ENCODE results near the gene KRT7. TPM values are rescaled to one million over a fixed set of nuclear protein-coding genes. Genes with fewer than 3 reads are reported as not detected.

The KRT7 gene
- total and polyA plus RNA-seq, 2 donors (not counting 3 experiments of a cell fraction or from before 2014, with no cell fraction given) = 120 to 293 TPM

- Histone ChIP-seq H3K4me3 (replicated peaks in 1 of 3; ENCODE audit: insufficient read depth in 1 of 3, low read depth in 1 of 3, low read length in 3 of 3) (no peak overlapping the region), H3K9me1 (replicated peaks; ENCODE audit: control insufficient read depth, extremely low read depth, insufficient read depth, low read length) (no peaks in the 10 kb centered on the region), H3K27ac (ENCODE audit: insufficient read depth, low read depth, low read length) (no peak overlapping the region), H3K4me1 (ENCODE audit: control insufficient read depth, extremely low read depth, insufficient read depth, low read length) (no peaks in the 10 kb centered on the region), H2AFZ (ENCODE audit: low read depth, low read length) (no peak overlapping the region), H3K4me2 (ENCODE audit: insufficient read depth, low read length) (no peak overlapping the region), H3K36me3 (ENCODE audit: control insufficient read depth in 2 of 2, extremely low read depth in 1 of 2, insufficient read depth in 2 of 2, low read length in 2 of 2) (no peaks in the 10 kb centered on the region), H3K27me3 (ENCODE audit: control insufficient read depth in 2 of 2, insufficient read depth in 2 of 2, low read length in 2 of 2) (peaks cover 35 to 44% of the 10 kb centered on the region in 2 experiments), H4K20me1 (replicated peaks; ENCODE audit: control insufficient read depth, extremely low read depth, insufficient read depth, low read length) (no peaks in the 10 kb centered on the region), H3K79me2 (ENCODE audit: control insufficient read depth, insufficient read depth, low read length) (no peaks in the 10 kb centered on the region), H3K9me3 (replicated peaks; ENCODE audit: control insufficient read depth, insufficient read depth, low read length) (no peaks in the 10 kb centered on the region), H3K9ac (replicated peaks; ENCODE audit: extremely low read depth, insufficient read depth, low read length) (no peak overlapping the region)
- no TSS peak for BruUV-seq (replicated peaks)
- ChIA-PET CTCF (interaction anchor here (0.8 to 2.9 kb wide), 7 partner anchors 9 to 577 kb away, joined by 3 to 15 read pairs (median 4); no protein-coding TSS in a partner anchor), POLR2A (no interaction called here)
- no peak for FAIRE-seq
- intact Hi-C loops (cut with micrococcal nuclease) = loop anchor here (5.0 kb wide), 1 partner anchor 528 kb away; no protein-coding TSS in a partner anchor
- no peak for DNase-seq (ENCODE audit: low read depth, low spot score)
- TF ChIP-seq JUN (IDR thresholded peaks at IDR 0.05; ENCODE audit: borderline replicate concordance, insufficient read depth, insufficient read length, low read depth) = no peak
- TF ChIP-seq MAX (IDR thresholded peaks at IDR 0.05; ENCODE audit: insufficient read depth, insufficient read length) = no peak
- TF ChIP-seq POLR2AphosphoS5 (IDR thresholded peaks at IDR 0.05; ENCODE audit: insufficient read depth, low read depth, low read length) = no peak
- TF ChIP-seq GATA2 (IDR thresholded peaks at IDR 0.05; ENCODE audit: insufficient read depth, insufficient read length, low read depth, low read length) = no peak
- no peak for TF ChIP-seq EZH2 (IDR thresholded peaks at IDR 0.05; ENCODE audit: borderline replicate concordance, low read depth, low read length, severe bottlenecking)
- no peak for TF ChIP-seq FOS (IDR thresholded peaks at IDR 0.05; ENCODE audit: borderline replicate concordance, insufficient read depth, low read length)
- TF ChIP-seq MYC (IDR thresholded peaks at IDR 0.05; ENCODE audit: low read depth, low read length) = no peak
- TF ChIP-seq CTCF (IDR thresholded peaks at IDR 0.05; ENCODE audit: extremely low read depth in 1 of 2, insufficient read depth in 1 of 2, low read depth in 1 of 2, low read length in 2 of 2) = no peak
- dilution Hi-C loops (cut with MboI; ENCODE audit: extremely low pct_ligation_motif_present, low sequenced_read_pairs) = no loop called here
These were observed 60.9 kb downstream of the KRT7 start for GRCh38 chr12:52293926-52294325.
